H7 (cell line): ENCODE measurements around the gene SLC2A13. TPM values are rescaled to one million over a fixed set of nuclear protein-coding genes. Genes with fewer than 3 reads are reported as not detected.
"Not testable (repeated sequence)": the region's sequence is repeated elsewhere in the genome, so short reads cannot be mapped to it uniquely, and the experiment has no call there.

Experiments
- DNase-seq: peaks from one replicate; pipeline ENCODE4 v3.0.0; 2012
- H3K27me3 ChIP-seq: 2 replicates; pipeline ENCODE4 v1.6.0; 2011; ENCODE audit warnings: mild to moderate bottlenecking, low read length; ENCODE audit not compliant: control insufficient read depth, insufficient read depth
- H3K36me3 ChIP-seq: replicated peaks from 2 replicates; pipeline ENCODE4 v1.5.1; 2011; ENCODE audit warnings: low read length; ENCODE audit not compliant: control insufficient read depth, insufficient read depth
- H3K4me3 ChIP-seq: 2 replicates; pipeline ENCODE4 v1.5.1; 2011; ENCODE audit warnings: low read depth, mild to moderate bottlenecking, control low read depth, low read length, moderate library complexity; ENCODE audit not compliant: insufficient read depth
- total RNA-seq: library from RNA; depleted of rRNA; stranded (reverse); fragments of >200 nt; shearing (Covaris generic); gene quantifications from 2 replicates; pipeline ENCODE4 v1.2.3, GENCODE V29; 2014

SLC2A13 gene
- total RNA-seq, 1 experiment from 2014 or later, result 13.8 TPM

GRCh38 chr12:39884616-39885125, 221.2 kb downstream of the SLC2A13 start:
- no peaks in the 10 kb centered on the region for H3K36me3 ChIP-seq

GRCh38 chr12:39883411-39883810, 222.5 kb downstream of the SLC2A13 start:
- H3K4me3 ChIP-seq, result no peak overlapping the region
- H3K36me3 ChIP-seq, result no peaks in the 10 kb centered on the region
- H3K27me3 ChIP-seq, result no peaks in the 10 kb centered on the region
- no peak for DNase-seq

More at GRCh38 chr12:39884616-39885125, 221.2 kb downstream of the SLC2A13 start:
- no peak overlapping the region for H3K4me3 ChIP-seq
- DNase-seq, result no peak
- no peaks in the 10 kb centered on the region for H3K27me3 ChIP-seq

GRCh38 chr12:39878753-39879152, 227.1 kb downstream of the SLC2A13 start:
- no peak for DNase-seq
- no peaks in the 10 kb centered on the region for H3K36me3 ChIP-seq
- H3K27me3 ChIP-seq, result no peaks in the 10 kb centered on the region
- H3K4me3 ChIP-seq, result no peak overlapping the region

- Histone ChIP-seq H3K27me3 (no peaks in the 10 kb centered on the region), H3K4me3 (no peak overlapping the region), H3K36me3 (no peaks in the 10 kb centered on the region)
- no peak for DNase-seq
These were observed 230.2 kb downstream of the SLC2A13 start for GRCh38 chr12:39875721-39876120.

- H3K27me3 ChIP-seq, result no peaks in the 10 kb centered on the region
- no peak overlapping the region for H3K4me3 ChIP-seq
- DNase-seq, result no peak
- no peaks in the 10 kb centered on the region for H3K36me3 ChIP-seq
These were observed 231.1 kb downstream of the SLC2A13 start for GRCh38 chr12:39874785-39875184.

- no peaks in the 10 kb centered on the region for H3K27me3 ChIP-seq
- DNase-seq, result no peak
- H3K36me3 ChIP-seq, result no peaks in the 10 kb centered on the region
- no peak overlapping the region for H3K4me3 ChIP-seq
These were observed 232.8 kb downstream of the SLC2A13 start for GRCh38 chr12:39873065-39873464.

GRCh38 chr12:39872425-39872824, 233.5 kb downstream of the SLC2A13 start:
- Histone ChIP-seq H3K4me3 (no peak overlapping the region), H3K27me3 (no peaks in the 10 kb centered on the region), H3K36me3 (no peaks in the 10 kb centered on the region)
- DNase-seq, result no peak

GRCh38 chr12:39868328-39868725, 237.6 kb downstream of the SLC2A13 start:
- no peaks in the 10 kb centered on the region for H3K27me3 ChIP-seq
- no peak for DNase-seq
- H3K36me3 ChIP-seq, result no peaks in the 10 kb centered on the region
- H3K4me3 ChIP-seq, result no peak overlapping the region

- Histone ChIP-seq H3K36me3 (no peaks in the 10 kb centered on the region), H3K27me3 (no peaks in the 10 kb centered on the region), H3K4me3 (no peak overlapping the region)
- DNase-seq, result no peak
These were observed 238.1 kb downstream of the SLC2A13 start for GRCh38 chr12:39867631-39868327.

- DNase-seq, result no peak
- no peak overlapping the region for H3K4me3 ChIP-seq
- H3K36me3 ChIP-seq, result no peaks in the 10 kb centered on the region
- no peaks in the 10 kb centered on the region for H3K27me3 ChIP-seq
These were observed 239.7 kb downstream of the SLC2A13 start for GRCh38 chr12:39866135-39866534.

GRCh38 chr12:39860695-39861094, 245.2 kb downstream of the SLC2A13 start:
- no peak for DNase-seq
- Histone ChIP-seq H3K27me3 (no peaks in the 10 kb centered on the region), H3K36me3 (no peaks in the 10 kb centered on the region), H3K4me3 (no peak overlapping the region)

- Histone ChIP-seq H3K4me3 (no peak overlapping the region), H3K27me3 (no peaks in the 10 kb centered on the region), H3K36me3 (no peaks in the 10 kb centered on the region)
- no peak for DNase-seq
These were observed 252.9 kb downstream of the SLC2A13 start for GRCh38 chr12:39853003-39853402.

- no peaks in the 10 kb centered on the region for H3K36me3 ChIP-seq
- DNase-seq, result no peak
- H3K4me3 ChIP-seq, result no peak overlapping the region
- no peaks in the 10 kb centered on the region for H3K27me3 ChIP-seq
These were observed 253.5 kb downstream of the SLC2A13 start for GRCh38 chr12:39852346-39852745.

GRCh38 chr12:39848218-39848617, 257.7 kb downstream of the SLC2A13 start:
- not testable (repeated sequence) for H3K36me3 ChIP-seq, H3K27me3 ChIP-seq, DNase-seq

GRCh38 chr12:39846971-39847650, 258.8 kb downstream of the SLC2A13 start:
- H3K27me3 ChIP-seq, result no peaks in the 10 kb centered on the region
- H3K4me3 ChIP-seq, result no peak overlapping the region
- DNase-seq, result peak; percentile 6

More at GRCh38 chr12:39848218-39848617, 257.7 kb downstream of the SLC2A13 start:
- not testable (repeated sequence) for H3K4me3 ChIP-seq

More at GRCh38 chr12:39846971-39847650, 258.8 kb downstream of the SLC2A13 start:
- H3K36me3 ChIP-seq, result no peaks in the 10 kb centered on the region
